H1 (cell line): Measurements from ENCODE around the gene CCR3. TPM values are rescaled to one million over a fixed set of nuclear protein-coding genes. Genes with fewer than 3 reads are reported as not detected.

ENCODE experiments used
- CTCF ChIA-PET: fragments of 300-600 bp; sonication (Branson Sonifier 250); formaldehyde crosslinking; loops from one replicate; lab custom pipeline; 2021; ENCODE audit not compliant: partially characterized antibody; lab: Charles Lee
- POLR2A ChIA-PET: fragments of 300-600 bp; sonication (Branson Sonifier 250); formaldehyde crosslinking; loops from one replicate; lab custom pipeline; 2021; ENCODE audit warnings: inconsistent platforms; ENCODE audit not compliant: partially characterized antibody; lab: Charles Lee
- DNase-seq, 2 experiments: peaks; one replicate each; pipeline versions ENCODE4 v3.0.0 to v3.0.0-alpha.2; 2010 to 2022; ENCODE audit warnings: low spot score in 2 of 2, low read depth in 1 of 2, mixed read lengths in 1 of 2
- FAIRE-seq: peaks from 2 replicates; lab custom pipeline; 2011; peaks lifted over from hg19 to GRCh38; lab: Jason Lieb, UNC
- H2AFZ ChIP-seq: 2 replicates; pipeline ENCODE4 v1.8.1; 2012; ENCODE audit warnings: low read length, inconsistent platforms
- H2AK5ac ChIP-seq: 2 replicates; pipeline ENCODE4 v1.6.1; 2013; ENCODE audit warnings: low read depth, low read length
- H2BK120ac ChIP-seq: replicated peaks from 2 replicates; pipeline ENCODE3; 2013; ENCODE audit warnings: low read depth, low read length, inconsistent platforms
- H2BK12ac ChIP-seq: 2 replicates; pipeline ENCODE4 v1.6.1; 2013; ENCODE audit warnings: low read depth, low read length
- H2BK15ac ChIP-seq: 2 replicates; pipeline ENCODE4 v1.6.1; 2013; ENCODE audit warnings: low read length
- H2BK20ac ChIP-seq: 2 replicates; pipeline ENCODE4 v1.6.1; 2013; ENCODE audit warnings: low read length
- H2BK5ac ChIP-seq: 2 replicates; pipeline ENCODE4 v1.6.1; 2013; ENCODE audit warnings: low read depth, low read length
- H3K14ac ChIP-seq: 2 replicates; pipeline ENCODE4 v1.6.1; 2013; ENCODE audit warnings: inconsistent platforms; ENCODE audit not compliant: insufficient read length
- H3K18ac ChIP-seq: 2 replicates; pipeline ENCODE4 v1.6.1; 2013; ENCODE audit warnings: low read length; ENCODE audit errors: extremely low read depth
- H3K23ac ChIP-seq: 2 replicates; pipeline ENCODE4 v1.6.1; 2013; ENCODE audit warnings: inconsistent platforms; ENCODE audit not compliant: insufficient read length
- H3K23me2 ChIP-seq: 2 replicates; pipeline ENCODE4 v1.6.1; 2013; ENCODE audit warnings: low read depth, low read length
- H3K27ac ChIP-seq: 2 replicates; pipeline ENCODE4 v1.6.1; 2011; ENCODE audit warnings: low read depth, low read length, inconsistent platforms
- H3K27me3 ChIP-seq, 4 experiments: replicated peaks in 1 of 4; 1 replicate in 1 of 4; 2 replicates in 3 of 4; pipeline versions ENCODE4 v1.6.1 to v1.8.1; 2011 to 2013; ENCODE audit warnings: low read length in 3 of 4, mild to moderate bottlenecking in 3 of 4, inconsistent platforms in 2 of 4, mixed read lengths in 2 of 4, moderate library complexity in 1 of 4; ENCODE audit not compliant: control insufficient read depth in 3 of 4, insufficient read depth in 3 of 4; ENCODE audit errors: extremely low read depth in 1 of 4
- H3K36me3 ChIP-seq, 4 experiments: 2 replicates each; pipeline versions ENCODE4 v1.6.1 to v1.8.1; 2011 to 2013; ENCODE audit warnings: mild to moderate bottlenecking in 4 of 4, low read length in 3 of 4, moderate library complexity in 2 of 4, control low read depth in 1 of 4, inconsistent platforms in 1 of 4; ENCODE audit not compliant: insufficient read depth in 4 of 4, control insufficient read depth in 2 of 4
- H3K4ac ChIP-seq: replicated peaks from 2 replicates; pipeline ENCODE3; 2013; ENCODE audit warnings: low read length, low read depth, mixed read lengths, inconsistent platforms; ENCODE audit not compliant: insufficient read length
- H3K4me1 ChIP-seq, 4 experiments: replicated peaks in 1 of 4; 1 replicate in 1 of 4; 2 replicates in 3 of 4; pipeline versions ENCODE4 v1.6.1 to v1.8.1; 2011 to 2013; ENCODE audit warnings: low read length in 3 of 4, inconsistent platforms in 2 of 4, mixed read lengths in 1 of 4; ENCODE audit not compliant: insufficient read depth in 4 of 4, control insufficient read depth in 3 of 4
- H3K4me2 ChIP-seq, 2 experiments: 2 replicates each; pipeline versions ENCODE4 v1.6.1 to v1.8.1; 2011 to 2013; ENCODE audit warnings: low read depth in 2 of 2, low read length in 2 of 2, control low read depth in 1 of 2, inconsistent platforms in 1 of 2, mild to moderate bottlenecking in 1 of 2; ENCODE audit not compliant: insufficient read depth in 1 of 2
- H3K4me3 ChIP-seq, 4 experiments: fragments of 200-600, 300-600 bp in 1 of 4; sonication (generic), shearing (Covaris generic), sonication (Bioruptor Twin) in 1 of 4; 2 replicates each; pipeline versions ENCODE4 v1.5.1 to v1.8.1; 2011 to 2016; ENCODE audit warnings: low read length in 4 of 4, low read depth in 3 of 4, control low read depth in 2 of 4, inconsistent platforms in 2 of 4, mild to moderate bottlenecking in 2 of 4, mixed read lengths in 1 of 4, moderate library complexity in 1 of 4; ENCODE audit not compliant: insufficient read depth in 2 of 4; ENCODE audit errors: extremely low read depth in 1 of 4
- H3K56ac ChIP-seq: replicated peaks from 2 replicates; pipeline ENCODE3; 2013; ENCODE audit warnings: low read depth, mild to moderate bottlenecking, mixed read lengths, low read length, inconsistent platforms; ENCODE audit not compliant: insufficient read length
- H3K79me1 ChIP-seq: 2 replicates; pipeline ENCODE4 v1.6.1; 2013; ENCODE audit warnings: low read depth, low read length, control low read depth
- H3K79me2 ChIP-seq, 2 experiments: 2 replicates each; pipeline versions ENCODE4 v1.6.1 to v1.8.1; 2012 to 2013; ENCODE audit warnings: low read length in 2 of 2, mild to moderate bottlenecking in 2 of 2, inconsistent platforms in 1 of 2; ENCODE audit not compliant: insufficient read depth in 2 of 2, control insufficient read depth in 1 of 2
- H3K9ac ChIP-seq, 4 experiments: replicated peaks in 1 of 4; 1 replicate in 1 of 4; 2 replicates in 3 of 4; pipeline versions ENCODE4 v1.6.1 to v1.8.1; 2011 to 2013; ENCODE audit warnings: low read depth in 3 of 4, low read length in 3 of 4, control low read depth in 2 of 4, mild to moderate bottlenecking in 2 of 4, moderate library complexity in 2 of 4, inconsistent platforms in 1 of 4; ENCODE audit errors: extremely low read depth in 1 of 4
- H3K9me3 ChIP-seq, 2 experiments: 2 replicates each; pipeline versions ENCODE4 v1.6.1 to v1.8.1; 2012 to 2013; ENCODE audit warnings: mild to moderate bottlenecking in 2 of 2, moderate library complexity in 2 of 2, control low read depth in 1 of 2, inconsistent platforms in 1 of 2, low read depth in 1 of 2, low read length in 1 of 2, mixed read lengths in 1 of 2; ENCODE audit not compliant: insufficient read depth in 2 of 2
- H4K20me1 ChIP-seq, 2 experiments: replicated peaks in 1 of 2; 2 replicates each; pipeline versions ENCODE3 to v1.8.1; 2011 to 2013; ENCODE audit warnings: inconsistent platforms in 2 of 2, low read length in 2 of 2, mild to moderate bottlenecking in 1 of 2; ENCODE audit not compliant: insufficient read depth in 2 of 2, control insufficient read depth in 1 of 2
- H4K5ac ChIP-seq: 2 replicates; pipeline ENCODE4 v1.6.1; 2013; ENCODE audit warnings: low read length, low read depth, mixed read lengths, inconsistent platforms; ENCODE audit not compliant: insufficient read length
- H4K8ac ChIP-seq: 2 replicates; pipeline ENCODE4 v1.8.0; 2013; ENCODE audit warnings: mild to moderate bottlenecking, moderate library complexity, low read length, inconsistent platforms; ENCODE audit not compliant: insufficient read depth; ENCODE audit errors: extremely low read depth
- H4K91ac ChIP-seq: replicated peaks from 2 replicates; pipeline ENCODE3; 2013; ENCODE audit warnings: low read length, mixed read lengths, inconsistent platforms; ENCODE audit not compliant: insufficient read length
- JUND ChIP-seq: IDR thresholded peaks from 2 replicates; pipeline ENCODE4 v1.6.1; 2011; ENCODE audit warnings: mild to moderate bottlenecking, improper control_type of control experiment, low read length
- SIRT6 ChIP-seq: IDR thresholded peaks from one replicate; pipeline ENCODE4 v1.7.1; 2012; ENCODE audit warnings: low read length, inconsistent platforms
- SIX5 ChIP-seq: IDR thresholded peaks from 2 replicates; pipeline ENCODE4 v1.6.1; 2011; ENCODE audit warnings: mild to moderate bottlenecking, low read depth, low read length
- SP4 ChIP-seq: IDR thresholded peaks from 2 replicates; pipeline ENCODE4 v1.6.1; 2012; ENCODE audit warnings: low read length, inconsistent platforms
- TAF1 ChIP-seq: IDR thresholded peaks from 2 replicates; pipeline ENCODE4 v1.6.1; 2011; ENCODE audit warnings: mild to moderate bottlenecking, low read depth, low read length
- WGBS, 2 experiments: shearing (Covaris generic) in 1 of 2; methylation state at CpG; one replicate each; pipeline versions ENCODE4 v1.1.6 to v1.1.7; 2013 to 2015; ENCODE audit warnings: low lambda C conversion rate in 2 of 2, mixed read lengths in 2 of 2, inconsistent platforms in 1 of 2, low coverage in 1 of 2, missing lambda C conversion rate in 1 of 2; ENCODE audit not compliant: insufficient replicate concordance in 2 of 2, insufficient coverage in 1 of 2, insufficient read length in 1 of 2; ENCODE audit errors: extremely low coverage in 1 of 2, missing lambda C conversion rate in 1 of 2; 5-methylcytosine and 5-hydroxymethylcytosine counted together
- polyA plus RNA-seq, 7 experiments: library from polyadenylated mRNA; depleted of rRNA in 3 of 7; stranded (reverse) in 5 of 7; unstranded in 2 of 7; fragments of >200 nt in 5 of 7; fragments of 200-250 nt in 2 of 7; gene quantifications; 1 replicate in 5 of 7; 2 replicates in 1 of 7; 4 replicates in 1 of 7; pipeline versions ENCODE4 v1.2.1 to v1.2.3, GENCODE V29; 2011 to 2013; ENCODE audit warnings: missing spikeins in 2 of 7, mixed read lengths in 2 of 7
- total RNA-seq: library from RNA; stranded (reverse); fragmentation: NEBNext Ultra II Directional; extraction: Animal tissue kit (Norgen Biotek cat#: 25700); gene quantifications from 2 replicates; pipeline ENCODE4 v1.2.1, GENCODE V29; 2021

CCR3 gene
- total and polyA plus RNA-seq, 2 of the 8 experiments (the other 6 are each of a cell fraction or from before 2014, with no cell fraction given): not detected

DNA sequence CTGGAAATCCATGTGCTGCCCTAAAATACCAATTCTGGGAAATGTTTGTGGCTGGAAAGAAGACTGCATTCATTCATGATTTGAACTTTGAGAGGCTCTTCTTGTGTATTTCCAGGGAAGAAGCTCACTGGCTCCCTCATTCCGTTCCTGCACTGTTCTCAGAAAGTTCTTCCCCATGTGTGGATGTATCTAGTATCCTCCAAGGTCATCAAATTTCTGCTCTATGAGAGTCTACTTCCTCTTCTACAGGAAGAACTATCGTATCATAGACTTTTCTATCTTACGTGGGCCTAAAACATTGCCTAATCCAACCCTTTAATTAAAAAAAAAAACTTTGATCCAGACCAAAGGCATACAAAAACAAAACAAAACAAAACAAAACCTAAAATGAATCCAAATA, 2.9 kb downstream of the CCR3 start:
- no peak overlapping the region for H2BK15ac ChIP-seq
- H4K5ac ChIP-seq: no peak overlapping the region
- no peak overlapping the region for H4K8ac ChIP-seq
- no peaks in the 10 kb centered on the region for H4K20me1 ChIP-seq
- H2AK5ac ChIP-seq: no peak overlapping the region
- no peak overlapping the region for H2BK12ac ChIP-seq
- H3K4me1 ChIP-seq: no peaks in the 10 kb centered on the region
- no peak overlapping the region for H2BK5ac ChIP-seq
- CTCF ChIA-PET: interaction anchor here (0.6 to 0.9 kb wide), 3 partner anchors 13 to 507 kb away, joined by 3 read pairs; partner anchors contain the start of gene CCR5
- no peaks in the 10 kb centered on the region for H3K36me3 ChIP-seq
- no peak overlapping the region for H4K91ac ChIP-seq
- no peak overlapping the region for H3K27ac ChIP-seq
- H3K23me2 ChIP-seq: no peaks in the 10 kb centered on the region
- FAIRE-seq: no peak
- WGBS, 2 experiments: 90% methylated on average over 3 of the region's 3 CpGs; no CpG with 5 or more reads in 1 of the 2 experiments
- TF ChIP-seq JUND (no peak), TAF1 (no peak), SIX5 (no peak), SIRT6 (no peak), SP4 (no peak)
- H2BK20ac ChIP-seq: no peak overlapping the region
- no peak overlapping the region for H3K18ac ChIP-seq
- H3K56ac ChIP-seq: no peak overlapping the region
- POLR2A ChIA-PET: no interaction called here
- no peaks in the 10 kb centered on the region for H3K27me3 ChIP-seq
- H3K23ac ChIP-seq: no peak overlapping the region
- H3K14ac ChIP-seq: no peak overlapping the region
- H3K4me3 ChIP-seq: no peak overlapping the region
- no peaks in the 10 kb centered on the region for H3K79me1 ChIP-seq
- no peaks in the 10 kb centered on the region for H3K79me2 ChIP-seq
- H3K9ac ChIP-seq: no peak overlapping the region
- no peak overlapping the region for H2AFZ ChIP-seq
- no peak overlapping the region for H3K4ac ChIP-seq
- no peak for DNase-seq
- no peak overlapping the region for H2BK120ac ChIP-seq
- no peaks in the 10 kb centered on the region for H3K9me3 ChIP-seq
- no peak overlapping the region for H3K4me2 ChIP-seq
